Neuron (in vitro differentiated cells): Measurements from ENCODE around the gene SVIL.
"Not testable (repeated sequence)": the region's sequence is repeated elsewhere in the genome, so short reads cannot be mapped to it uniquely, and the experiment has no call there.

Experiments
- H2AFZ ChIP-seq: one replicate; pipeline ENCODE4 v1.6.1; 2013; ENCODE audit warnings: low read depth, mild to moderate bottlenecking, inconsistent platforms, low read length, moderate library complexity
- H3K27me3 ChIP-seq: one replicate; pipeline ENCODE4 v1.6.1; 2013; ENCODE audit warnings: low read length; ENCODE audit not compliant: insufficient read depth
- H3K36me3 ChIP-seq: one replicate; pipeline ENCODE4 v1.6.1; 2013; ENCODE audit warnings: low read length; ENCODE audit not compliant: insufficient read depth
- H3K4me1 ChIP-seq: one replicate; pipeline ENCODE4 v1.6.1; 2013; ENCODE audit warnings: low read length; ENCODE audit not compliant: insufficient read depth
- H3K4me3 ChIP-seq: 2 replicates; pipeline ENCODE4 v1.5.1; 2013; ENCODE audit warnings: mild to moderate bottlenecking, low read length, moderate library complexity
- H3K9me3 ChIP-seq: one replicate; pipeline ENCODE4 v1.6.1; 2013; ENCODE audit warnings: low read length

The SVIL gene

GRCh38 chr10:29511806-29512205 is 123.0 kb downstream of the SVIL start:
- H3K36me3 ChIP-seq, result peaks cover 11% of the 10 kb centered on the region

GRCh38 chr10:29510483-29511157 is 124.2 kb downstream of the SVIL start:
- H2AFZ ChIP-seq, H3K27me3 ChIP-seq, H3K9me3 ChIP-seq, H3K4me3 ChIP-seq, H3K4me1 ChIP-seq: not testable (repeated sequence)
- H3K36me3 ChIP-seq, result peaks cover 11% of the 10 kb centered on the region

More at GRCh38 chr10:29511806-29512205, 123.0 kb downstream of the SVIL start:
- not testable (repeated sequence) for H3K9me3 ChIP-seq, H3K4me1 ChIP-seq, H2AFZ ChIP-seq, H3K4me3 ChIP-seq, H3K27me3 ChIP-seq

GRCh38 chr10:29508554-29509244 is 126.1 kb downstream of the SVIL start:
- H2AFZ ChIP-seq, result no peak overlapping the region
- no peaks in the 10 kb centered on the region for H3K4me1 ChIP-seq
- peaks cover 11% of the 10 kb centered on the region for H3K36me3 ChIP-seq
- H3K27me3 ChIP-seq, result no peaks in the 10 kb centered on the region
- no peak overlapping the region for H3K4me3 ChIP-seq
- no peaks in the 10 kb centered on the region for H3K9me3 ChIP-seq

- H3K9me3 ChIP-seq, H3K27me3 ChIP-seq, H2AFZ ChIP-seq, H3K4me1 ChIP-seq, H3K4me3 ChIP-seq: not testable (repeated sequence)
- peaks cover 11% of the 10 kb centered on the region for H3K36me3 ChIP-seq
Measured at GRCh38 chr10:29507750-29508149, 127.0 kb downstream of the SVIL start.

GRCh38 chr10:29506324-29506921 is 128.3 kb downstream of the SVIL start:
- not testable (repeated sequence) for H2AFZ ChIP-seq, H3K27me3 ChIP-seq, H3K4me3 ChIP-seq, H3K9me3 ChIP-seq, H3K36me3 ChIP-seq, H3K4me1 ChIP-seq

- Histone ChIP-seq H2AFZ (no peak overlapping the region), H3K36me3 (peaks cover 8% of the 10 kb centered on the region), H3K27me3 (no peaks in the 10 kb centered on the region), H3K4me3 (no peak overlapping the region), H3K4me1 (no peaks in the 10 kb centered on the region), H3K9me3 (no peaks in the 10 kb centered on the region)
Measured at GRCh38 chr10:29502351-29502750, 132.4 kb downstream of the SVIL start.

- Histone ChIP-seq H2AFZ (no peak overlapping the region), H3K9me3 (no peaks in the 10 kb centered on the region), H3K27me3 (no peaks in the 10 kb centered on the region), H3K4me1 (no peaks in the 10 kb centered on the region), H3K36me3 (peaks cover 8% of the 10 kb centered on the region), H3K4me3 (no peak overlapping the region)
Measured at GRCh38 chr10:29501692-29502091, 133.1 kb downstream of the SVIL start.

- H2AFZ ChIP-seq, result no peak overlapping the region
- no peak overlapping the region for H3K4me3 ChIP-seq
- H3K36me3 ChIP-seq, result peaks cover 15% of the 10 kb centered on the region
- no peaks in the 10 kb centered on the region for H3K4me1 ChIP-seq
- H3K9me3 ChIP-seq, result no peaks in the 10 kb centered on the region
- H3K27me3 ChIP-seq, result no peaks in the 10 kb centered on the region
Measured at GRCh38 chr10:29499993-29500537, 134.7 kb downstream of the SVIL start.

- H3K27me3 ChIP-seq, result no peaks in the 10 kb centered on the region
- H3K4me1 ChIP-seq, result no peaks in the 10 kb centered on the region
- no peak overlapping the region for H2AFZ ChIP-seq
- H3K36me3 ChIP-seq, result peaks cover 31% of the 10 kb centered on the region
- H3K4me3 ChIP-seq, result no peak overlapping the region
- H3K9me3 ChIP-seq, result no peaks in the 10 kb centered on the region
Measured at GRCh38 chr10:29496341-29497162, 138.2 kb downstream of the SVIL start.

- Histone ChIP-seq H3K4me1 (no peaks in the 10 kb centered on the region), H3K4me3 (no peak overlapping the region), H3K27me3 (no peaks in the 10 kb centered on the region), H2AFZ (no peak overlapping the region), H3K36me3 (peaks cover 36% of the 10 kb centered on the region), H3K9me3 (no peaks in the 10 kb centered on the region)
Measured at GRCh38 chr10:29495366-29495765, 139.4 kb downstream of the SVIL start.

- Histone ChIP-seq H3K9me3 (no peaks in the 10 kb centered on the region), H3K36me3 (peaks cover 36% of the 10 kb centered on the region), H3K4me1 (no peaks in the 10 kb centered on the region), H3K27me3 (no peaks in the 10 kb centered on the region), H2AFZ (no peak overlapping the region), H3K4me3 (no peak overlapping the region)
Measured at GRCh38 chr10:29493697-29494096, 141.1 kb downstream of the SVIL start.

GRCh38 chr10:29492774-29493173 is 142.0 kb downstream of the SVIL start:
- H3K36me3 ChIP-seq, result peaks cover 43% of the 10 kb centered on the region
- H3K4me1 ChIP-seq, result no peaks in the 10 kb centered on the region
- H2AFZ ChIP-seq, result no peak overlapping the region
- no peak overlapping the region for H3K4me3 ChIP-seq
- H3K27me3 ChIP-seq, result no peaks in the 10 kb centered on the region
- no peaks in the 10 kb centered on the region for H3K9me3 ChIP-seq

GRCh38 chr10:29491918-29492317 is 142.9 kb downstream of the SVIL start:
- Histone ChIP-seq H3K4me1 (no peaks in the 10 kb centered on the region), H2AFZ (no peak overlapping the region), H3K4me3 (no peak overlapping the region), H3K9me3 (no peaks in the 10 kb centered on the region), H3K36me3 (peaks cover 43% of the 10 kb centered on the region), H3K27me3 (no peaks in the 10 kb centered on the region)
